ENCODE results near the gene HGD.

Gene HGD

GRCh38 chr3:120652896-120653545 lies 29.0 kb downstream of the HGD start:
- TF ChIP-seq CTCF (IDR thresholded peaks at IDR 0.05) = no peak

DNA sequence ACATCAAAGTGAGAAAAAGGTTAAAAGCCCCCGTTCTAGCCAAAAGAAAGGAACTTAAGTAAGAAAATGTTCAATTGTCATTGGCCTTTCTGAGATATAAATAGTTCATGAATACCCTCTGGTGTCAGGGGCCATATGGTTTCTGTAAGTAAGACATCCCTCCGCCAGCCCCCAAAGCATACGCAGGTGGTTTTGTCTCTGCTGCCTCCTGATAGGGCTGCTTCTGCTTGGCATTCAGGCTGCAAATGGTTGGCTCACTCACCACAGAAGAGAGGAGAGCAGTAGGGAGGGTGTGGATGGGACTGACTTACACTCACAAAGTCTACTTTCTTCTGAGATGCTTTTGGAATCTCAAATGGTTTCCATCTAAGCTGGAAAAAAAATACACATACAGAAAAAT lies 29.8 kb downstream of the HGD start:
- no peak for TF ChIP-seq CTCF (IDR thresholded peaks at IDR 0.05)

GRCh38 chr3:120650311-120650710 lies 31.7 kb downstream of the HGD start:
- TF ChIP-seq CTCF (IDR thresholded peaks at IDR 0.05) = no peak

- no peak for TF ChIP-seq CTCF (IDR thresholded peaks at IDR 0.05)
These were observed 32.2 kb downstream of the HGD start for GRCh38 chr3:120649830-120650233.

DNA sequence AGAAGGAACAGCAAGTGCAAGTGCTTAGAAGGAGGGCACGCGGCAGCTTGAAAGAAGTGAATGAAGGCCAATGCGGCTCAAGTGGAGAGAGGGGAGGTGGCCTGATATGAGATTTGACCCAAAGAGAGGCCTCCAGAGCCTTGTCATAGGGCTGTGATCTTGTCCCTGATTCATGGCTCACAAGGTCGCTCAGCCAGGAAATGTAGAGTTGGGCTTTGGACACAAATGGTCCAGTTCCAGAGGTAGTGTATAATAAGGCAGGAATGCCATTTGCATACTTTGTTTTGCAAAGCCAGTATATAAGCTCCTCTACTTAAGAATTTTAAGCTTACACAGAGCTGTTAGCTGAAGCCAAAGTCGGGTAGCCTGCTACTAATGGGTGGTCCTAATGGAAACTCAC lies 33.7 kb downstream of the HGD start:
- no peak for TF ChIP-seq CTCF (IDR thresholded peaks at IDR 0.05)

- TF ChIP-seq CTCF (IDR thresholded peaks at IDR 0.05) = no peak
These were observed 35.1 kb downstream of the HGD start for GRCh38 chr3:120646771-120647432.

DNA sequence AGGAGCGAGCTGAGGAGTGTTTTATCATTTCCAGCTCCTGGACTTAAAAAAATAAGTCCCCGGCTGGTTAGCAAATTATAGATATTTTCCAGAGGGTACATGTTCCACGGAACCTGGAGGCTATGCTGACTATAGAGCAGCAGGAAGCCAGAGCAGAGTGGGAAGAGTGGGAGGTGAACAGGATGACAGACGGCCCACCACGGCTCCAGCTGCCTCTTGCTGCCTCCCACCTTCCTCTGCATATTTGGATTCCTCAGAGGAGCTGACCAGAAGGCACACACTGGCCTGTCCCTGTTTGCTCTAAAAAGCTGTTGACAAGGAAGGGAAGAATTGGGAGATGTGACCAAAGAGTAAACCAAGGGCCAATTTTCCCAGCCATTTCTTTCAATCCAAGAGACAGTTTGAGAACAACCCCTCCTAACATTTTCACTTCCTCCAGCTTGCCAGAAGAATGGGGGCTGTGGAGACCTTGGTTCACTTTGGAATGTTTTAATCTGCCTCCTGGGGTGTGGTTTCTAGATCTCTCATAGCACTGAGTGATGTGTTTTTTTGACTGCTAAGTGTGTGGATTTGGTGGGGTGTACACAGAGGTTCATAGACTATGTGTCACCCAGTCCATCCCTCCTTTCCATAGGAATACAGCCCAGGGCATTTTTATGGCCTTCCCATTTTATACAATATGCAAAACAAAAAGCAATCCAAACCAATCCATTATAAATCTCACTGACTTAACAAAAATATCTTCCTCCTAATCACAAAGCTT lies 36.8 kb downstream of the HGD start:
- TF ChIP-seq CTCF (IDR thresholded peaks at IDR 0.05) = no peak

All from LNCAP (cell line).